ENCODE measurements around the gene CYFIP2. TPM values are rescaled to one million over a fixed set of nuclear protein-coding genes. Genes with fewer than 3 reads are reported as not detected.
A peak's percentile ranks its signal among the peaks of the same experiment; 100 is the strongest.

CYFIP2 gene
- total and polyA plus RNA-seq, 2 of the 13 experiments (the other 11 are each of a cell fraction or from before 2014, with no cell fraction given): 22.6 to 30.3 TPM

DNA sequence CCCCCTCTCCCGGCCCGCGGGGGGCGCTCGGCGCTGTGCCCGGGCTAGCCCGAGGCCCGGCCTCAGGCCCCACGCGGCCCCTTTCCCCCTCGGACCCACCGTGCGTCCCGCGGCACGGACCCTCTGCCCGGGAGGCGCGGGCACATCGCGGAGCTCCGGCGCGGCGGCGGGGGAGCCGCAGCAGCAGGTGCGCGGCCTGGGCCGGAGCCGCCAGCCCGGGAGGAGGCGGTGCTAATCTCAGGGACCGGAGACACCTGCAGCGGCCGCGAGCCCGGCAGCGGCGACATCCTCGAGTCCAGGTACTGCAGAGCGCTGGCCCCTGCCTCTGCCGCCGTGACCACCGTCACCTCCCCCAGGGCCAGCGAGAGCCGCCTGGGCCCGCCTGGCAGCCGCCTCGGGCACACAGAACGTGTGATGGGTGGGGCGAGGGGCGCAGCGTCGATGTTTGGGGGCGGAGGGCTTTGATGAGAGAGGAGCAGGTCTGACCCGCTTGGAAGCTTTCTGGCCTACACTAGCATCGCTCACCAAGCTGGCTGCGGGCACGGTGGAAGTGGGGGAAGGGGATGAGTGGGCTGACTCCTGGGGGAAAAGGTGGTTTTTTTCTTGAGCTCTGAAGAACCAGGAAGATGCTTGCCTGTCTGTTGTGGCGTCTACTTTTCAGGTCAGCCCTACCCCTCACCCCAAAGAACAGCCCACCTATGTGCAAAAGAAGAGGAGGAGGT, 524 bp downstream of the CYFIP2 start (continued):
- TF ChIP-seq ZSCAN20 (CRISPR knock-in tag; IDR thresholded peaks at IDR 0.05; ENCODE audit: borderline replicate concordance) (no peak; the same call in 1 of the 2 replicates), ZSCAN21 (CRISPR knock-in tag; IDR thresholded peaks at IDR 0.05; ENCODE audit: borderline replicate concordance) (peak; percentile 52; the same call in 1 of the 2 replicates), MAZ (IDR thresholded peaks at IDR 0.05; ENCODE audit: borderline replicate concordance, low read depth, low read length) (no peak), MAZ (CRISPR knock-in tag; IDR thresholded peaks at IDR 0.05; ENCODE audit: low read depth) (peak; percentile 39; the same call in 1 of the 2 replicates), ZSCAN31 (CRISPR knock-in tag; IDR thresholded peaks at IDR 0.05; ENCODE audit: low read depth) (peak; percentile 26; the same call in 1 of the 2 replicates), ZNF274 (CRISPR knock-in tag; IDR thresholded peaks at IDR 0.05) (0 out of 2 replicates have a peak, but pooled peaks have one; percentile 44), KDM5B (CRISPR knock-in tag; IDR thresholded peaks at IDR 0.05; ENCODE audit: borderline replicate concordance) (peak; percentile 44; the same call in 1 of the 2 replicates), YEATS4 (CRISPR knock-in tag; IDR thresholded peaks at IDR 0.05; ENCODE audit: borderline replicate concordance) (0 out of 2 replicates have a peak, but pooled peaks have one; percentile 44), HOXA5 (CRISPR knock-in tag; IDR thresholded peaks at IDR 0.05) (0 out of 2 replicates have a peak, but pooled peaks have one; percentile 2), ZNF546 (CRISPR knock-in tag; conservative IDR thresholded peaks at IDR 0.05) (0 out of 2 replicates have a peak, but pooled peaks have one; percentile 26)
- TF ChIP-seq, protein P1, sequence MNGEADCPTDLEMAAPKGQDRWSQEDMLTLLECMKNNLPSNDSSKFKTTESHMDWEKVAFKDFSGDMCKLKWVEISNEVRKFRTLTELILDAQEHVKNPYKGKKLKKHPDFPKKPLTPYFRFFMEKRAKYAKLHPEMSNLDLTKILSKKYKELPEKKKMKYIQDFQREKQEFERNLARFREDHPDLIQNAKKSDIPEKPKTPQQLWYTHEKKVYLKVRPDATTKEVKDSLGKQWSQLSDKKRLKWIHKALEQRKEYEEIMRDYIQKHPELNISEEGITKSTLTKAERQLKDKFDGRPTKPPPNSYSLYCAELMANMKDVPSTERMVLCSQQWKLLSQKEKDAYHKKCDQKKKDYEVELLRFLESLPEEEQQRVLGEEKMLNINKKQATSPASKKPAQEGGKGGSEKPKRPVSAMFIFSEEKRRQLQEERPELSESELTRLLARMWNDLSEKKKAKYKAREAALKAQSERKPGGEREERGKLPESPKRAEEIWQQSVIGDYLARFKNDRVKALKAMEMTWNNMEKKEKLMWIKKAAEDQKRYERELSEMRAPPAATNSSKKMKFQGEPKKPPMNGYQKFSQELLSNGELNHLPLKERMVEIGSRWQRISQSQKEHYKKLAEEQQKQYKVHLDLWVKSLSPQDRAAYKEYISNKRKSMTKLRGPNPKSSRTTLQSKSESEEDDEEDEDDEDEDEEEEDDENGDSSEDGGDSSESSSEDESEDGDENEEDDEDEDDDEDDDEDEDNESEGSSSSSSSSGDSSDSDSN (CRISPR knock-in tag; IDR thresholded peaks at IDR 0.05): peak; percentile 14; the same call in 1 of the 2 replicates
